PC-3 (cell line): ENCODE data around the gene AP3S2.

Experiments
- CTCF ChIP-seq: fragments of 300-600 bp; sonication (generic); conservative IDR thresholded peaks from 2 replicates; pipeline ENCODE4 v1.5.1; 2017; ENCODE audit warnings: antibody characterized with exemption, low read depth, mild to moderate bottlenecking, low read length
- EZH2 ChIP-seq: fragments of 300-600 bp; sonication (generic); IDR thresholded peaks from one replicate; pipeline ENCODE4 v1.6.1; 2017; ENCODE audit warnings: antibody characterized with exemption, mild to moderate bottlenecking, low read length; ENCODE audit not compliant: unreplicated experiment

GRCh38 chr15:89841306-89841705 is 52.5 kb downstream of the AP3S2 start:
- TF ChIP-seq CTCF (no peak), EZH2 (no peak)
